ENCODE measurements around the gene KLK12.

DNA sequence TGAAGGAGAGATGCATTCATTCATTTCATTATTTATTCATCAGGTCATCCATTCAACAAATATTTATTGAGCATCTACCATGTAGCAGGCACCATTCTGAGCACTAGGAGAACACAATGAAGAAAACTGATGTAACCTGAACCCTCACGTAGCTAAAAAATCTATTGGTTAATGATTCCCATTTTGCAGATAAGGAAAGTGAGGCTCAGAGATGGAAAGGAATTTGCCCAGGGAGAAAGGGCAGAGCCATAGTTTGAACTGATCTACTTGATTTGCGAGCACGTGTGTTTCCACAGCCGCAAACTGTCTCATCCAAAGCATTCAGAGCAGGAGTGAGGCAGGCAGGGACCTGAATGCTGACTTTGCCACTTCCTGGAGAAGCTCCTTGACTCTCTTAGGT lies 36.1 kb downstream of the KLK12 start:
- no peak for TF ChIP-seq EZH2 (IDR thresholded peaks at IDR 0.05; ENCODE audit: insufficient read depth, poor library complexity, severe bottlenecking)
- no peak for TF ChIP-seq EZH2phosphoT487 (IDR thresholded peaks at IDR 0.05; ENCODE audit: insufficient read depth, low read depth)

Data from GM23248 (cell line).